Activated CD8-positive, alpha-beta T cell treated with anti-CD3 and anti-CD28 coated beads for 36 hours (primary cell): ENCODE measurements around the gene FFAR1. TPM values are rescaled to one million over a fixed set of nuclear protein-coding genes. Genes with fewer than 3 reads are reported as not detected.

ENCODE experiments used
- ATAC-seq: fragments of 200-7000 bp; cut with Tn5 transposase; one replicate; pipeline ENCODE4 v1.10.0; 2021; ENCODE audit warnings: mild to moderate bottlenecking, moderate library complexity
- CTCF ChIA-PET: fragments of 350-600 bp; sonication (Branson Sonifier 250); formaldehyde crosslinking; loops from one replicate; lab custom pipeline; 2021; ENCODE audit warnings: antibody characterized with exemption; lab: Charles Lee
- POLR2A ChIA-PET: fragments of 350-600 bp; sonication (Branson Sonifier 250); formaldehyde crosslinking; loops from one replicate; lab custom pipeline; 2021; ENCODE audit warnings: antibody characterized with exemption; lab: Charles Lee
- DNase-seq: peaks from one replicate; pipeline ENCODE4 v3.0.0-alpha.2; 2020
- H3K27ac Mint-ChIP-seq: one replicate; pipeline ENCODE4 v1.8.0; 2021; ENCODE audit warnings: mild to moderate bottlenecking, mixed read lengths
- H3K27me3 Mint-ChIP-seq: one replicate; pipeline ENCODE4 v1.8.0; 2021; ENCODE audit warnings: mixed read lengths
- H3K36me3 Mint-ChIP-seq: one replicate; pipeline ENCODE4 v1.8.0; 2021; ENCODE audit warnings: low read depth, mixed read lengths
- H3K4me1 Mint-ChIP-seq: one replicate; pipeline ENCODE4 v1.8.0; 2021; ENCODE audit warnings: low read depth, mixed read lengths
- H3K4me3 Mint-ChIP-seq: one replicate; pipeline ENCODE4 v1.8.0; 2021; ENCODE audit warnings: mild to moderate bottlenecking, moderate library complexity, mixed read lengths
- H3K9me3 Mint-ChIP-seq: one replicate; pipeline ENCODE4 v1.8.0; 2021; ENCODE audit warnings: mixed read lengths
- intact Hi-C: fragments of 100-400 bp; cut with micrococcal nuclease; formaldehyde crosslinking; loops from one replicate; pipeline ENCODE4 v1.10.0; 2022
- total RNA-seq, 2 experiments: library from RNA; stranded (reverse); gene quantifications; one replicate each; pipeline ENCODE4 v1.2.3, GENCODE V29; 2021
- TF ChIP-seq, protein P1 (sequence below): fragments of 200-600 bp; IDR thresholded peaks from one replicate; pipeline ENCODE4 v1.8.0; 2022; ENCODE audit warnings: antibody characterized with exemption, mild to moderate bottlenecking

Gene FFAR1
- total RNA-seq, 2 experiments from 2014 or later, result not detected

DNA sequence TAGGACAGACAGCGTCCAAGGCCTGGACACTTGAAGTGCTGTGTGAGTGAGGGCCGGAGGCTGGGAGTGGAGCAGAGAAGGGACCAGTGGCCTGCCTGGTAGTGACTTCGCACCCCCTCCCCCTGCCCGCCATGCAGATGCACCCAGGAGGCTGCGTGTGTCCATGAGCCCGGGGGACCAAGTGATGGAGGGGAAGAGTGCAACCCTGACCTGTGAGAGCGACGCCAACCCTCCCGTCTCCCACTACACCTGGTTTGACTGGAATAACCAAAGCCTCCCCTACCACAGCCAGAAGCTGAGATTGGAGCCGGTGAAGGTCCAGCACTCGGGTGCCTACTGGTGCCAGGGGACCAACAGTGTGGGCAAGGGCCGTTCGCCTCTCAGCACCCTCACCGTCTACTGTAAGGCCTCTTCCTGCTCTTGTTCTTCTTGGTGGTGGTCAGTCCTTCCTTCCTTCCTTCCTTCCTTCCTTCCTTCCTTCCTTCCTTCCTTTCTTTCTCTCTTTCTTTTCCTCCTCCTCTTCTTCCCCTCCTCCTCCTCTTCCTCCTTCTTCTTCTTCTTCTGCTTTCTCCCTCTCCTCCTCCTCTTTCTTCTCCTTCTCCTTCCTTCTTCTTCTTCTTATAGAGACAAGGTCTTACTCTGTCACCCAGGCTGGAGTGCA is 6.0 kb upstream of the FFAR1 start:
- Mint-ChIP-seq H3K9me3 (no peaks in the 10 kb centered on the region), H3K27ac (no peak overlapping the region), H3K27me3 (peaks cover 1% of the 10 kb centered on the region), H3K36me3 (no peaks in the 10 kb centered on the region), H3K4me1 (peaks cover 13% of the 10 kb centered on the region), H3K4me3 (no peak overlapping the region)
- ATAC-seq (no peak), DNase-seq (no peak)
- intact Hi-C loops, result no loop called here
- POLR2A ChIA-PET, result interaction anchor here (0.8 kb wide), 1 partner anchor 8 kb away, joined by 3 read pairs; no protein-coding TSS in a partner anchor
- CTCF ChIA-PET, result interaction anchor here (1.0 kb wide), 1 partner anchor 35 kb away, joined by 3 read pairs; no protein-coding TSS in a partner anchor
- TF ChIP-seq, protein P1, sequence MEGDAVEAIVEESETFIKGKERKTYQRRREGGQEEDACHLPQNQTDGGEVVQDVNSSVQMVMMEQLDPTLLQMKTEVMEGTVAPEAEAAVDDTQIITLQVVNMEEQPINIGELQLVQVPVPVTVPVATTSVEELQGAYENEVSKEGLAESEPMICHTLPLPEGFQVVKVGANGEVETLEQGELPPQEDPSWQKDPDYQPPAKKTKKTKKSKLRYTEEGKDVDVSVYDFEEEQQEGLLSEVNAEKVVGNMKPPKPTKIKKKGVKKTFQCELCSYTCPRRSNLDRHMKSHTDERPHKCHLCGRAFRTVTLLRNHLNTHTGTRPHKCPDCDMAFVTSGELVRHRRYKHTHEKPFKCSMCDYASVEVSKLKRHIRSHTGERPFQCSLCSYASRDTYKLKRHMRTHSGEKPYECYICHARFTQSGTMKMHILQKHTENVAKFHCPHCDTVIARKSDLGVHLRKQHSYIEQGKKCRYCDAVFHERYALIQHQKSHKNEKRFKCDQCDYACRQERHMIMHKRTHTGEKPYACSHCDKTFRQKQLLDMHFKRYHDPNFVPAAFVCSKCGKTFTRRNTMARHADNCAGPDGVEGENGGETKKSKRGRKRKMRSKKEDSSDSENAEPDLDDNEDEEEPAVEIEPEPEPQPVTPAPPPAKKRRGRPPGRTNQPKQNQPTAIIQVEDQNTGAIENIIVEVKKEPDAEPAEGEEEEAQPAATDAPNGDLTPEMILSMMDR, result no peak

DNA sequence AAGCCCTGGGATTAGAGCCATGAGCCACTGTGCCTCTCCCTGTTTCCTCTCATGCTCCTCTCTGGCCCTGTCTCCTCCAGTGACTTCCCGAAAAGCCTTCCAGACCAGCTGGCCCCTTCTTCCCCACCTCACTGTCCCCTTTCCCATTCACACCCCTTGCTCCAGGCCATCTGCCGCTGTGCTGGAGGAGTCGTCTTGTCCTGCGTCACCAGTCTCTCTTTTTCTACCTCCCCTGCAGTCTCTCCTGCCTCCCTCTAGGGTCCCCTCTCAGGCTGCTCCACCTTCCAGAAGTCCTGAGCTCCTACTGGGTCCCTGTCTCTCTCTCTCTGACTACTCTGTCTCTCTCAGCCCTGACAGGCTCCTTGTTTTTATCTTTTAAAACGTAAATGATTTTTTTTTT is 5.3 kb upstream of the FFAR1 start:
- intact Hi-C loops, result no loop called here
- H3K36me3 Mint-ChIP-seq, result no peaks in the 10 kb centered on the region
- H3K4me3 Mint-ChIP-seq, result no peak overlapping the region
- H3K4me1 Mint-ChIP-seq, result peaks cover 21% of the 10 kb centered on the region
- no peak for ATAC-seq
- ChIA-PET CTCF (no interaction called here), POLR2A (interaction anchor here (0.8 kb wide), 1 partner anchor 9 kb away, joined by 3 read pairs; no protein-coding TSS in a partner anchor)
- TF ChIP-seq, protein P1, result no peak
- H3K9me3 Mint-ChIP-seq, result no peaks in the 10 kb centered on the region
- H3K27ac Mint-ChIP-seq, result no peak overlapping the region
- H3K27me3 Mint-ChIP-seq, result peaks cover 1% of the 10 kb centered on the region
- no peak for DNase-seq

DNA sequence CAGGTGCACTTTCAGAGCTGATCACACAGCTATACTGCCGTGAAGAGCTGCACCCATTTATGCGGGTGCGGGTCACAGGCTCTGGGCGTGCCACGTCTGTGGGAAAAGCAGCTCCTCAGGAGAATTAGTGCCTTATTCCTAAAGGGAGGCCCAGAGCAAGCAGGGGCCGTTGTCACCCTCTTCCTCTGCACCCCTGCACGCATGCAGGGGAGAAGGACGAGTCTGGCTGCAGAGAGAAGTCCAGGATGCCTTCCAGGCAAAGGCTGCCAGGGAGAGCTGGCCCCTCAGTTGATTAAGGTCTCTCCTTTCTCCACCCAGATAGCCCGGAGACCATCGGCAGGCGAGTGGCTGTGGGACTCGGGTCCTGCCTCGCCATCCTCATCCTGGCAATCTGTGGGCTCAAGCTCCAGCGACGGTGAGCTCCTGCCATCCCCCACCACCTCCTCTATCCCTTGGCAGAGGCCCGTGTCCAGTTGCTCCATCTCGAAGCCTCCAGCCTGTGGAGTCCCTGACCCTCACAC is 3.1 kb upstream of the FFAR1 start:
- ATAC-seq (no peak), DNase-seq (no peak)
- intact Hi-C loops, result no loop called here
- no peak overlapping the region for H3K4me3 Mint-ChIP-seq
- H3K27me3 Mint-ChIP-seq, result peaks cover 1% of the 10 kb centered on the region
- H3K4me1 Mint-ChIP-seq, result peaks cover 31% of the 10 kb centered on the region
- ChIA-PET POLR2A (interaction anchor here (0.8 to 2.3 kb wide), 3 partner anchors 9 to 118 kb away, joined by 3 to 9 read pairs (median 7); no protein-coding TSS in a partner anchor), CTCF (no interaction called here)
- H3K27ac Mint-ChIP-seq, result no peak overlapping the region
- TF ChIP-seq, protein P1, result no peak
- no peaks in the 10 kb centered on the region for H3K9me3 Mint-ChIP-seq
- H3K36me3 Mint-ChIP-seq, result no peaks in the 10 kb centered on the region

DNA sequence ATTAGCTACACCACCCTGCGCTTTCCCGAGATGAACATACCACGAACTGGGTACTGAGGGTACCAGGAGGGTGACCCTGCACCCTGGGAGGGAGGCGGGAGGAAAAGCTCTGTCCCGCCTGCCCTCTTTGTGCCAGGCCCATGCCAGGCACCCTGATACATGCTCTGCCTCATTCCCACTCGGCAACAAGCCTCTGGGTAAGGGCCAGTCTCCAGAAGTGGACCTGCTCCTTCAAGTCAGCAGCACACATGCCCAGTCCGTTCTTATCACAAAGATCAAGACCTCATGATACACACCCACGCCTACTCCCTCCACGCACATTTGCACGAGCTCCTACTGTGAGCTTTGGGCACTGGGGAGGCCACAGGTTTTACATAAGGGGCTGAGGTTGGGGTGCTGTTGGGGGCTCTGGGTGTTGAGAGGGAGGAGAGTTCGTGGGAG is 2.0 kb upstream of the FFAR1 start:
- Mint-ChIP-seq H3K4me3 (no peak overlapping the region), H3K9me3 (no peaks in the 10 kb centered on the region), H3K27me3 (peaks cover 1% of the 10 kb centered on the region), H3K36me3 (no peaks in the 10 kb centered on the region), H3K4me1 (peaks cover 31% of the 10 kb centered on the region), H3K27ac (peak overlapping the region; percentile 99)
- CTCF ChIA-PET, result no interaction called here
- ATAC-seq (no peak), DNase-seq (peak; percentile 30)
- POLR2A ChIA-PET, result interaction anchor here (1.9 to 2.3 kb wide), 2 partner anchors 10 to 13 kb away, joined by 7 to 9 read pairs; no protein-coding TSS in a partner anchor
- intact Hi-C loops, result no loop called here
- TF ChIP-seq, protein P1, result no peak
